K562 (cell line): Measurements from ENCODE around the gene UGT1A5. TPM values are rescaled to one million over a fixed set of nuclear protein-coding genes. Genes with fewer than 3 reads are reported as not detected.
A peak's percentile ranks its signal among the peaks of the same experiment; 100 is the strongest.

Source experiments
- ATAC-seq: fragments of 200-7000 bp; cut with Tn5 transposase; 3 replicates; pipeline ENCODE4 v1.9.1; 2020; ENCODE audit warnings: moderate library complexity
- BruUV-seq: library from RNA; stranded (reverse); fragments of 400-500 nt; replicated peaks from 2 replicates; lab custom pipeline; 2021; lab: Mats Ljungman, UMichigan
- CTCF ChIA-PET: fragments of 300-600 bp; formaldehyde crosslinking; extraction: SDS; loops from one replicate; lab custom pipeline; 2021; ENCODE audit warnings: low intra/inter-chr PET ratio; lab: Yijun Ruan, JAX
- POLR2A ChIA-PET: fragments of 300-600, 350-650 bp; sonication (Branson Sonifier 250); formaldehyde crosslinking; extraction: SDS; loops from one replicate; lab custom pipeline; 2021; ENCODE audit warnings: antibody characterized with exemption, inconsistent platforms; lab: Yijun Ruan, JAX
- DNase-seq, 4 experiments: peaks; one replicate each; pipeline versions ENCODE4 v3.0.0 to v3.0.0-alpha.2; 2011 to 2018; ENCODE audit warnings: low spot score in 3 of 4, mixed read lengths in 3 of 4; ENCODE audit errors: extremely low read depth in 1 of 4
- FAIRE-seq: peaks from 2 replicates; lab custom pipeline; 2011; peaks lifted over from hg19 to GRCh38; lab: Jason Lieb, UNC
- H2AFZ ChIP-seq: 2 replicates; pipeline ENCODE4 v1.6.0; 2011; ENCODE audit warnings: low read depth, low read length, control low read depth, inconsistent platforms
- H3K27ac ChIP-seq: fragments of 200-600 bp; 3 replicates; pipeline ENCODE4 v1.8.0; 2011; ENCODE audit warnings: low read depth, mild to moderate bottlenecking, control low read depth, inconsistent platforms, low read length, moderate library complexity, mixed read lengths; ENCODE audit errors: extremely low read depth
- H3K27me3 ChIP-seq, 2 experiments: fragments of 300-600 bp in 1 of 2; 2 replicates in 1 of 2; 3 replicates in 1 of 2; pipeline versions ENCODE4 v1.6.0 to v1.8.0; 2011; ENCODE audit warnings: inconsistent platforms in 2 of 2, low read length in 2 of 2, mild to moderate bottlenecking in 1 of 2, mixed read lengths in 1 of 2, moderate library complexity in 1 of 2; ENCODE audit not compliant: control insufficient read depth in 2 of 2, insufficient read depth in 2 of 2
- H3K36me3 ChIP-seq: fragments of 300-600 bp; 3 replicates; pipeline ENCODE4 v1.8.0; 2011; ENCODE audit warnings: mild to moderate bottlenecking, low read length, inconsistent platforms; ENCODE audit not compliant: control insufficient read depth, insufficient read depth
- H3K4me1 ChIP-seq, 2 experiments: fragments of 200-600 bp in 1 of 2; replicated peaks in 1 of 2; 2 replicates in 1 of 2; 3 replicates in 1 of 2; pipeline versions ENCODE4 v1.5.1 to v1.8.0; 2011; ENCODE audit warnings: inconsistent platforms in 2 of 2, low read length in 2 of 2, mild to moderate bottlenecking in 1 of 2, mixed read lengths in 1 of 2, moderate library complexity in 1 of 2; ENCODE audit not compliant: control insufficient read depth in 2 of 2, insufficient read depth in 2 of 2
- H3K4me2 ChIP-seq: 2 replicates; pipeline ENCODE4 v1.6.1; 2011; ENCODE audit warnings: low read length, control low read depth, inconsistent platforms, mixed read lengths; ENCODE audit not compliant: insufficient read depth
- H3K4me3 ChIP-seq: fragments of 200-600 bp; sonication (generic), shearing (Covaris generic); 2 replicates; pipeline ENCODE4 v1.5.1; 2016; ENCODE audit warnings: control low read depth, inconsistent platforms
- H3K79me2 ChIP-seq: fragments of 200-600 bp; 3 replicates; pipeline ENCODE4 v1.8.0; 2011; ENCODE audit warnings: low read length, inconsistent platforms; ENCODE audit not compliant: control insufficient read depth, insufficient read depth
- H3K9ac ChIP-seq, 2 experiments: 2 replicates each; pipeline versions ENCODE4 v1.6.0 to v1.6.1; 2011; ENCODE audit warnings: low read depth in 2 of 2, low read length in 2 of 2, control low read depth in 1 of 2, inconsistent platforms in 1 of 2, mild to moderate bottlenecking in 1 of 2, mixed read lengths in 1 of 2; ENCODE audit not compliant: insufficient read depth in 1 of 2
- H3K9me1 ChIP-seq: one replicate; pipeline ENCODE4 v1.6.0; 2011; ENCODE audit warnings: inconsistent platforms, mild to moderate bottlenecking, low read length, moderate library complexity; ENCODE audit not compliant: control insufficient read depth, insufficient read depth
- H3K9me3 ChIP-seq: replicated peaks from 2 replicates; pipeline ENCODE4 v1.5.1; 2011; ENCODE audit warnings: low read depth, low read length, inconsistent platforms; ENCODE audit not compliant: control insufficient read depth, insufficient read depth
- H4K20me1 ChIP-seq: replicated peaks from 2 replicates; pipeline ENCODE4 v1.6.1; 2011; ENCODE audit warnings: low read length, inconsistent platforms, mixed read lengths; ENCODE audit not compliant: control insufficient read depth, insufficient read depth
- ARHGAP35 ChIP-seq: fragments of 450-650 bp; IDR thresholded peaks from 2 replicates; pipeline ENCODE4 v1.6.1; 2018; ENCODE audit not compliant: partially characterized antibody
- BACH1 ChIP-seq: fragments of 200-800 bp; sonication (Bioruptor generic); IDR thresholded peaks from 2 replicates; pipeline ENCODE4 v1.6.1; 2016; ENCODE audit warnings: missing genetic modification characterization, missing compliant biosample characterization
- BRCA1 ChIP-seq, 2 experiments: fragments of 450-650 bp in 1 of 2; sonication (generic) in 1 of 2; formaldehyde crosslinking in 1 of 2; IDR thresholded peaks; 2 replicates each; pipeline versions ENCODE4 v1.5.0 to v1.6.1; 2017 to 2020; ENCODE audit warnings: mild to moderate bottlenecking in 1 of 2, missing genetic modification reagents in 1 of 2
- EGR1 ChIP-seq: fragments of 450-650 bp; conservative IDR thresholded peaks from 2 replicates; pipeline ENCODE4 v1.6.1; 2017; ENCODE audit warnings: mild to moderate bottlenecking
- HDGF ChIP-seq: fragments of 450-650 bp; IDR thresholded peaks from 2 replicates; pipeline ENCODE4 v1.6.1; 2016
- JUN ChIP-seq, 2 experiments: sonication (generic) in 1 of 2; formaldehyde crosslinking in 1 of 2; IDR thresholded peaks; 2 replicates each; pipeline versions ENCODE4 v1.6.1 to v1.8.0; 2012 to 2022; ENCODE audit warnings: borderline replicate concordance in 2 of 2, mild to moderate bottlenecking in 2 of 2, improper control_type of control experiment in 1 of 2, low read depth in 1 of 2, low read length in 1 of 2, missing genetic modification reagents in 1 of 2
- NCOA1 ChIP-seq: fragments of 450-650 bp; IDR thresholded peaks from 2 replicates; pipeline ENCODE4 v1.6.1; 2016; ENCODE audit warnings: low read depth
- RERE ChIP-seq: sonication (generic); formaldehyde crosslinking; IDR thresholded peaks from 2 replicates; pipeline ENCODE4 v1.8.0; 2023; ENCODE audit warnings: missing genetic modification reagents, mild to moderate bottlenecking, borderline replicate concordance
- SIX5 ChIP-seq, 2 experiments: IDR thresholded peaks; 2 replicates each; pipeline ENCODE4 v1.6.1; 2011; ENCODE audit warnings: low read length in 2 of 2, borderline replicate concordance in 1 of 2, low read depth in 1 of 2, mild to moderate bottlenecking in 1 of 2, moderate library complexity in 1 of 2; ENCODE audit not compliant: insufficient read depth in 1 of 2
- SMARCA5 ChIP-seq: fragments of 450-650 bp; IDR thresholded peaks from 2 replicates; pipeline ENCODE4 v1.6.1; 2016
- XRCC3 ChIP-seq: fragments of 450-650 bp; IDR thresholded peaks from 2 replicates; pipeline ENCODE4 v1.6.1; 2017; ENCODE audit warnings: mild to moderate bottlenecking, moderate library complexity
- ZNF165 ChIP-seq: fragments of 250-450 bp; sonication (Bioruptor Pico); IDR thresholded peaks from 2 replicates; pipeline ENCODE4 v1.4.0; 2020; ENCODE audit warnings: borderline replicate concordance
- WGBS: fragments of 100-300 bp; shearing (Covaris generic); methylation state at CpG from one replicate; pipeline ENCODE4 v1.1.6; 2016; ENCODE audit warnings: low coverage, mixed read lengths; ENCODE audit not compliant: insufficient coverage; ENCODE audit errors: missing lambda C conversion rate; 5-methylcytosine and 5-hydroxymethylcytosine counted together
- in situ Hi-C: fragments of 300-500 bp; cut with MboI; formaldehyde crosslinking; loops from 4 replicates; pipeline ENCODE4 v1.15.0; 2018; ENCODE audit warnings: inconsistent platforms, mixed read lengths
- intact Hi-C: fragments of 100-400 bp; cut with micrococcal nuclease; formaldehyde crosslinking; loops from 2 replicates; pipeline ENCODE4 v1.14.2; 2022
- polyA plus RNA-seq, 8 experiments: library from polyadenylated mRNA; depleted of rRNA in 4 of 8; stranded (reverse) in 5 of 8; unstranded in 3 of 8; fragments of >200 nt; fragmentation: Nextera tagmentation in 2 of 8; fragmentation: Illumina TruSeq in 1 of 8; extraction: Ambion mirVana in 2 of 8; extraction: Trizol in 1 of 8; gene quantifications; 2 replicates each; pipeline versions ENCODE4 v1.2.1 to v1.2.3, GENCODE V29; 2011 to 2014; ENCODE audit warnings: inconsistent platforms in 1 of 8, missing spikeins in 1 of 8
- total RNA-seq, 7 experiments: library from RNA; depleted of rRNA in 6 of 7; stranded (reverse); fragments of >200 nt in 6 of 7; fragmentation: Illumina TruSeq in 2 of 7; extraction: Trizol in 2 of 7; gene quantifications; 2 replicates each; pipeline versions ENCODE4 v1.2.1 to v1.2.3, GENCODE V29; 2011 to 2021; ENCODE audit warnings: low replicate concordance in 1 of 7

The UGT1A5 gene
- total and polyA plus RNA-seq, 9 of the 15 experiments (the other 6 are each of a cell fraction or from before 2014, with no cell fraction given) = not detected

GRCh38 chr2:233764264-233764663 lies 51.6 kb downstream of the UGT1A5 start:
- H3K4me2 ChIP-seq = no peak overlapping the region
- no peaks in the 10 kb centered on the region for H3K9me1 ChIP-seq
- no peak overlapping the region for H2AFZ ChIP-seq
- H3K4me1 ChIP-seq = no peaks in the 10 kb centered on the region
- no peaks in the 10 kb centered on the region for H3K9me3 ChIP-seq
- no peaks in the 10 kb centered on the region for H3K79me2 ChIP-seq
- DNase-seq (no peak), FAIRE-seq (no peak), ATAC-seq (no peak)
- H3K4me3 ChIP-seq = no peak overlapping the region
- BruUV-seq = no TSS peak
- in situ Hi-C loops = no loop called here
- H4K20me1 ChIP-seq = no peaks in the 10 kb centered on the region
- POLR2A ChIA-PET = no interaction called here
- no peak overlapping the region for H3K9ac ChIP-seq
- intact Hi-C loops = no loop called here
- peaks cover 0 to 11% of the 10 kb centered on the region in 2 experiments; a peak in 3 of 5 replicates for H3K27me3 ChIP-seq
- no peak overlapping the region for H3K27ac ChIP-seq
- 0% methylated on average over 6 of the region's 7 CpGs for WGBS
- TF ChIP-seq BRCA1 (IDR thresholded peaks at IDR 0.05) (no peak), BRCA1 (CRISPR knock-in tag; IDR thresholded peaks at IDR 0.05) (no peak), BACH1 (no peak), EGR1 (peak; percentile 24; the same call in 1 of the 2 replicates)
- H3K36me3 ChIP-seq = no peaks in the 10 kb centered on the region
- CTCF ChIA-PET = no interaction called here

- FAIRE-seq = no peak
- Histone ChIP-seq H3K36me3 (no peaks in the 10 kb centered on the region), H4K20me1 (no peaks in the 10 kb centered on the region), H3K9ac (no peak overlapping the region), H3K27ac (no peak overlapping the region), H3K9me1 (no peaks in the 10 kb centered on the region), H3K4me3 (no peak overlapping the region), H3K79me2 (no peaks in the 10 kb centered on the region), H3K4me1 (no peaks in the 10 kb centered on the region), H3K4me2 (no peak overlapping the region), H2AFZ (no peak overlapping the region), H3K27me3 (peaks cover 0 to 16% of the 10 kb centered on the region in 2 experiments; a peak in 3 of 5 replicates), H3K9me3 (no peaks in the 10 kb centered on the region)
- WGBS = 0% methylated on average over 2 of the region's 3 CpGs
- POLR2A ChIA-PET = no interaction called here
- CTCF ChIA-PET = no interaction called here
- ATAC-seq = no peak
- DNase-seq = no peak
- in situ Hi-C loops (no loop called here), intact Hi-C loops (no loop called here)
- BruUV-seq = no TSS peak
- TF ChIP-seq JUN (IDR thresholded peaks at IDR 0.05; ENCODE audit: borderline replicate concordance, low read depth, low read length) (no peak), JUN (CRISPR knock-in tag; IDR thresholded peaks at IDR 0.05; ENCODE audit: borderline replicate concordance) (no peak), HDGF (no peak), SMARCA5 (no peak), SIX5 (IDR thresholded peaks at IDR 0.05; ENCODE audit: borderline replicate concordance in 1 of 2, insufficient read depth in 1 of 2, low read depth in 1 of 2, low read length in 2 of 2) (no peak), ZNF165 (CRISPR knock-in tag) (no peak), XRCC3 (no peak), NCOA1 (no peak), ARHGAP35 (no peak), RERE (no peak)
These were observed 52.1 kb downstream of the UGT1A5 start for GRCh38 chr2:233764761-233765160.
